HG02678 (cell line): ENCODE results near the gene HELZ2.

Experiments used
- ATAC-seq: cut with Tn5 transposase; IDR thresholded peaks from one replicate; pipeline ENCODE4 v1.9.1; 2021; ENCODE audit warnings: mild to moderate bottlenecking, moderate library complexity; ENCODE audit not compliant: unreplicated experiment

The HELZ2 gene

DNA sequence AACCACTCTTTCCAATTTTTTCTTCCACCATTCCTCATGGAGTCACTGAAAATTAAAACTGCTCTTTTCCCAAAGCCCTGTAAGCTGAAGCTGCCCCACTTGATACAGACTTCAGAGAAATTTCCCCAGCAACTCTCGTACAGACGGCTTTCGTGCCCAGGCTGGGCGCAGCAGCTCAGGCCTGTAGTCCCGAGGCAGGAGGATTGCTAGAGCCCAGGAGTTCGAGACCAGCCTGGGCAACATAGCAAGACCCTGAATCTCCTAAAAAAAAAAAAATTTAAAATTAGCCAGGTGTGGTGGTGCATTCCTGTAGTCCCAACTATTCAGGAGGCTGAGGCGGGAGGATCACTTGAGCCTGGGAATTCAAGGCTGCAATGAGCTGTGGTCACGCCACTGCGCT, 46.9 kb downstream of the HELZ2 start:
- ATAC-seq: no peak

DNA sequence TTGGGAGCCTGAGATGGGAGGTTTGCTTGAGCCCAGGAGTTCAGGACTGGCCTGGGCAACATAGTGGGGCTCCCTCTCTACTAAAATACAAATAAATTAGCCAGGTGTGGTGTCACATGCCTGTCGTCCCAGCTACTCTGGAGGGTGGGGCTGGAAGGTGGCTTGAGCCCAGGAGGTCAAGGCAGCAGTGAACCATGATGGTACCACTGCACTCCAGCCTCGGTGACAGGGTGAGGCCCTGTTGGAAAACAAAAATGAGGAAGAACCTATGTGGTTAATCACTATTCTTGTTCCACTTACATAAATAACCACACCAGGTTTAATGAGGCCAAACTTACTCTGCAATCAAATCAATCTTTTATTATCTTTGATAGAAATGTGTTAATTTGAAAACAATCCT, 48.1 kb downstream of the HELZ2 start:
- ATAC-seq: no peak

DNA sequence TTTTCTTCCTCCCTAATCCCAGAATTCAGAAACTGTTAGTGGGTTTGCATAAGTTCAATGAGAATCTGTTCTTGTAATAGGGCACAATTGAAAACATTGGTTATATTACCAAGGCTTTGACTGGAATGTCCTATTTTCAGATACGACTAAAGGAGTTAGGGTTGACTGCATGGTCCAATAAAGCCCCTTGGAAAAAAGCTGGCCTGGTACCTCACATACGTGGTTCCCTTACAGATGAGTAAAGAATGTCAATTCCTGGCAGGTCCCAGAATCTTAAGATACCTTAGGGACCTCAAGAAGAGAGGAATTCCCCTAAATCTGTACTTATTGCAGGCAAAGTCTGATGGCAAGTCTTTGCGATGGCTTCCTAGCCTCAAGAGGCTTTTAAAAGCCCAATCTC, 48.9 kb downstream of the HELZ2 start:
- no peak for ATAC-seq
